Activated T-helper 1 cell treated with Interleukin-2 at 50 U/mL for 16 hours (primary cell): ENCODE results near the gene ZNF681.
A peak's percentile ranks its signal among the peaks of the same experiment; 100 is the strongest.
"Not testable (repeated sequence)": the region's sequence is repeated elsewhere in the genome, so short reads cannot be mapped to it uniquely, and the experiment has no call there.

Experiments used
- DNase-seq: peaks from one replicate; pipeline ENCODE4 v3.0.0-alpha.2; 2020; ENCODE audit warnings: low read depth

The ZNF681 gene

DNA sequence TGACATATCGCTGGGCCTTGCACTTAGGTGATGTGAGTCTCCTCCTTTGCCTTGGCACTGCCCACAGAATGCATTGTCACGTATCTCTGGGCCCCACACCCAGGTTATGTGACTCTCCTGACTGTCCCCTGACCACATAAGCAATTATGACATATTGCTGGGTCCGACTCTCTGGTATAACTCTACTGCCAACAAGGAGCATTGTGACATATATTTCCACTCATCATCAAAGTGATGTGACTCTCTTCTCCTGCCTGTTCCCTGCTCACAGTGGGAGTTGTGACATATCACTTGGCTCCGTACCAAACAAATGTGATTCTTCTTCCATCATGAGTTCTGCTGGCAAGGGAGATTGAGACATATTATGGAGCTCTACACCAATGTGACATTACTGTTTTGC lies 15.4 kb upstream of the ZNF681 start:
- DNase-seq = no peak

DNA sequence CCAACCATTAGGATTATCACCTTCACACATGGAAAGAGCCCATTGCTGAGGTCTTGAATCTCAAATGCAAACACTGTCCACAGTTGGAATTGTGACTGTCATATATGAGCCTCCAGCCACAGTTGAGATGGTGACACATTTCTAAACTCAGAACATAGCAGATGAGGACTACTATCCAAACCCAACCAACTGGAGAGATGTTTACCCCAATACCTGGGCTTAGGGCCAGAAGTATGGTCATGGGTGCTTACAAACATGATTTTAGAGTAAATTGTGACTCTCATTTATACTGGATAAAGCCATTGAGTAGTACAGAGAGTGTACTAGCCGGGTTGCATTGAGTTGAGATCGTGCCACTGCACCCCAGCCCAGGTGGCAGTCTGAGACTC lies 14.0 kb upstream of the ZNF681 start:
- DNase-seq = no peak

DNA sequence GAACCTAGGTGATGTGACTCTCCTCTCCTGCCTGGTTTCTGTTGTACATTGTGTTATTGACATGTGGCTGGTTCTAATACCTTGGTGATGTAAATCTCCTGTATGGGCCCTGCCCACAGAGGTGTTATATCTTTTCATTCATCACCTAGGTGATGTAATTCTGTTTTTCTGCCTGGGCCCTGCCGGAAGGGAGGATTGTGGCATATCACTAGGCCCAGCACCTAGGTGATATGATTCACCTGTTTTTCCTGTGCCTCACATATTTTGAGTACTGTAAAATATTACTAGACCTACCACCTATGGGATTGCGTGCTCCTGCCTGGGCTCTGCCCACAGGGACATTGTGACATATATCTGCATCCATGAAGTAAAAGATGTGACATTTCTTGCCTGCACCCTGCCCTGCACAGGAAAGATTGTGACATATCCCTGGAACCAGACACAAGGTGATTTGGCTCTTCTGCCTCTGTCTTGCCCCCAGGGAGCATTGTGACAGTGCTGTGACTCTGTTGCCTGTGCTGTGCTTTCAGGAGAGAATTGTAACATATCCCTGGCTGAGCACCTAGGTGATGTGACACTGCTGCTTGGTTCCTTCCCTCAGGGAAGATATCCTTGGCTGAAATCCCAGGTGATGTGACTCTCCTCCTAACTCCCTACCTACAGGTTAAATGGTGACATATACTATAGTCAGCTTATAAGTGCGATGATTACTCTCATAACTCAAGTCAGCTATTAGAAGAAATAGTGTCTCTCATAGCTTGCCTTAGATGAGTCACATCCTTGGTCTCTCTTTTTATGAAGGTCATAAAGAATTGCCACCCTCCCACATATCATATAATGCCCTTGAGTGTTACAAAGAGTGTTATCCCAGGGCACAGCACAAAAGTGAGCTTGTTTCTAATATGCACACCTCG lies 13.3 kb upstream of the ZNF681 start:
- no peak for DNase-seq

DNA sequence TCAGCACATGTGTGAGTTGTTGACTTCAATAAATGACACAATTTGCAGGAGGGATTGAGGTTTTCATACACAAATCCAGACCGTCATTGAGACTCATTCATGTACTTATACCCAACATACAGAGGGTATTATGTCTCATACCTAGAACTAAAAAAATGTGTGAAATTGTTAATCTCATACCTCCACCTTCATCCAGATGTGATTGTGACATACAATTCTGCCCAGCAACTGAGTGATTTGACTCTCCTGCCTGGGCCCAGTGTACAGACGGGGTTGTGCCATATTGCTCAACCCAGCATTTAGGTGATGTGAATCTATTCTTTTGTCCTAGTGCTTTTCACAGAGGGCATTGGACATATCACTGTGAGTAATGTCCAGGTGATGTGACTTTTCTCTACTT lies 12.6 kb upstream of the ZNF681 start:
- no peak for DNase-seq

DNA sequence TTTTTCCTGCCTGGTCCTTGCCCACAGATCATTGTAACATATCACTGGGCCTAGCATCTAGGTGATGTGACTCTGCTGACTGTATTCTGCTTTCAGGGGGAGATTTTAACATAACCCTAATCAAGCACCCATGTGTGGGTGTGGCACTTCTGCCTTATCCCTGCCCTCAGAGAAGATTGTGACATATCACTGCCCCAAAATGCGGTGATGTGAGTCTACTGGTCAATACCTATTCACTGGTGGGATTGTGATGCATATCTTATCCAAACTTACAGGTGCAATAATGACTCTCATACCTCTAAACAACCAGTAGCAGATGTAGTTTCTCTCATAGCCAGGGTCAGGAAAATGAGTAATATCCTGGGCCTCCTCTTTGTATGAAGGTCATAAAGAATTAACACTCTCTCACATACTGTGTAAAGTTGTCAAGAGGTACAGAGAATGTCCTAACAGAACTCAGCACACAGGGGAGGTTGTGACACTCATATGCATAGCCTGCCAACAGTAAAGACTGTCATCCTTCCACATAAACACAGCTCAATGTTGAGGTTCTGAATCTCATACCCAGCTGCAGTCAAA lies 12.1 kb upstream of the ZNF681 start:
- no peak for DNase-seq

DNA sequence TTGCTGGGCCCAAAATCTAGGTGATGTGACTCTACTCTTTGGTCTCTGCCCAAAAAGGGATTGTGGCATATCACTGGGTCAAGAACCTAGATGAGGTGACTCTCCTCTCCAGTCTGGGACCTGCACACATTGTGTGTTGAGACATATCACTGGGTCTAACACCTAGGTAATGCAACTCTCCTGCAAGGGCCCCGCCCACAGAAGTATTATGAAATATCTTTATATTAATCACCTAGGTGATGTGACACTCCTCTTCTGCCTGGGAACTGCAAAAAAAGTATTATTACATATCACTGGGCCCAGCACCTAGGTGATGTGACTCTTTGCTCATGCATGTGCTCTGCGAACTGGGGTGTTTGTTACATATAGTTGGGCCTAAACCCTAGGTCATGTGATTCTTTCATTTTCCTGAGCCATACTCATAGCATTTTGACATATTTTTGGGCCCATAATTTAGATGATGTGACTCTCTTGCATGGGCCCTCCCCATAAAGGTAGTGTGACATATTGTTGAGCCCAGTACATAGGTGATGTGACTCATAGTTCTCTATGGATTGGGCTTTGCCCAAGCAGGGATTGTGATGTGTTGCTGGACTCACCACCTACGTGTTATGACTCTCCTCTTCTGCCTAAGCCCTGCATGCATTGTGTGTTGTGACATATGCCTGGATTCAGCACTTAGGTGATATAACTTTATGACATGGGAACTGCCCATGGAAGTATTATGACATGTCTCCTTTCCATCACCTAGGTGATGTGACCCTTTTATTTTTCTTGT lies 11.2 kb upstream of the ZNF681 start:
- DNase-seq = no peak

DNA sequence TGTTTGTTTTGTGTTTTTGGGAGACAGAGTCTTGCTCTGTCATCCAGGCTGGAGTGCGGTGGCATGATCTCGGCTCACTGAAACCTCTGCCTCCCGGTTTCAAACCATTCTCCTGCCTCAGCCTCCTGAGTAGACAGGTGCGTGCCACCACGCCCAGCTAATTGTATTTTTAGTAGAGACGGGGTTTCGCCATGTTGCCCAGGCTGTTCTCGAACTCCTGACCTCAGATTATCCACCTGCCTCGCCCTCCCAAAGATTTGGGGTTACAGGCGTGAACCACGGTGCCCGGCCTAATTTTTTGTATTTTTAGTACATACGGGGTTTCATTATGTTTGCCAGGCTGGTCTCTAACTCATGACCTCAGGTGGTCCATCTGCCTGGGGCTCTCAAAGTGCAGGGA lies 8.3 kb upstream of the ZNF681 start:
- no peak for DNase-seq

DNA sequence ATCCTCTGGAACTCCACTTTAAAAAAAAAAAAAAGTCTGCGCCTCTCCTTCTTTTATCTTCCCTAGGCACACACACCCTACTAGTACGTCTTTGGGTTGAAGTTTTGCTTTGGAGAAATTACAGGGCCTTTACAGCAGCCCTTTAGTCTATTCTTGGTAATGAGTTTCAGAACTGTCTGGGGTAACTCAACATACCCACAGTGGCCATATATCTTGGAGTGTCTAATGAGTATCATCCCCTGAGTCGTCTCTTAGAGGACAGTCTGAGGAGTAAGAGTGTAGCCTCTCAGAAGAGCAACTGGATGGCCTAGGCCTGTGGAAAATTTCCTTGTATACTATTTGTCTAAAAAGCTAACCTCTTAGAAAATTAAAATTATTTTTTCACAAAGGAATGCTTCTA lies 6.1 kb upstream of the ZNF681 start:
- no peak for DNase-seq

DNA sequence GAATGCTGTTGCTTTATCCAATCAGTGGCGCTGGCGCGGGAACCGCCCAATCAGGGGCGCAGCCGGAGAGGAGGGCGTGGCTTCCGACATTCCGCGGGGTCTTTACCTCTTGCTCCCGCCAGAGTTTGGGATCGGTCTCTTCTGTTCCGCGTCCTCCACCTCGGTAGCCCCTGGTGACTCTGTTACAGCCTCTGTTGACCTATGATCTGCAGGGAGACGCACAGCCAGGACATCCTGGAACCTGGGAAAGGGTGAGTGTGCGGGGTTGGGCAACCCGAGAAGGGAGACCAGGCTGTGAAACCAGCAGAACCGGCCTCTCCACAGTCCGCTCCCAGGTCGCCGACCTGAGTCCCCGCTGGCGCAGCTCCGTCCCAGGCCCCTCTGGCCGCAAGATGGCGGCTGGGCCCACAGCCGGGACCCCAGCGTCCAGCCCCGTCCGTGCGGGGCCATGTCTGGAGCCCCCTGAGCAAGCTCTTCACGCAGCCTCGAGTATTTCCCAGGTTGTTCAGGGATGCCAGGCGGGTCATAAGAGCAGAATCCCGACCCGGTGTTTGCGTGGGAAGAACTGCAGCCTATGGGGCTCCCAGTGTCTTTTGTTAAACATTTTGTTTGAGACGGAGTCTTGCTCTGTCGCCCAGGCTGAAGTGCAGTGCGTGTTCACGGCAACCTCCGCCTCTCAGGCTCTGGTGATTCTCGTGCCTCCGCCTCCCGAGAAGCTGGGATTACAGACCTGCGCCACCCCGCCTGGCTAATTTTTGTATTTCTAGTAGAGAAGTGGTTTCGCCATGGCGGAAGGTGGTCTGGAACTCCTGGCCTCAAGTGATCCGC lies 4.4 kb upstream of the ZNF681 start:
- peak; percentile 73 for DNase-seq

DNA sequence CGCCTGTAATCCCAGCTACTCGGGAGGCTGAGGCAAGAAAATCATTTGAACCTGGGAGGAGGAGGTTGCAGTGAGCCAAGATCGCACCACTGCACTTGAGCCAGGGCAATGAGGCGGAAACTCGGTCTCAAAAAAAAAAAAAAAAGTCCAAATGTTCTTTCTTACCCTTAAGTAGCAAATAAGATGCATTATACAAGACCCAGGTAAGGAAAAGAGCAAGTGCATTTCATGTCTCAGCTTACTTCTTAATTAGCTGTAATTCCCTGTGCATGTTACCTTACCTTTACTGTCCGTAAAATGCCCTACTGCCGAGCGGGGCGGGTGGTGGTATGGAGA lies 3.8 kb upstream of the ZNF681 start:
- no peak for DNase-seq

DNA sequence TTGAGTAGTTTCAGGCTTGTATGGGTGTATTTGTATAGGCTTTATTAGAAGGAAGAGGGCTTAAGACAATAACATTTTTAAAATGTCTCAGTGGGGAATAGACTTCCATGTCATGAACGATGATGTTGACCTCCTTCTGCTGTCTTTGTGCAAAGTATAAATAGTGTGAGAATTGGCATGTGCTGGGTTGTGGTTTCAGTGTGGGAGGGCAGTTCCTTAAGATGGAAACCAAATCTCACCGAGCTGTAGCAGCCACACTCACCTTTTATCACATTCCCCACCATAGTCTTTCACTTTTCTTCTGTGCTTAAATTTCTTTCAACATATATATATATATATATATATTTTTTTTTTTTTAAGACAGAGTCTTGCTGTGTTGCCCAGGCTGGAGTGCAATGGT lies 1.6 kb upstream of the ZNF681 start:
- not testable (repeated sequence) for DNase-seq

DNA sequence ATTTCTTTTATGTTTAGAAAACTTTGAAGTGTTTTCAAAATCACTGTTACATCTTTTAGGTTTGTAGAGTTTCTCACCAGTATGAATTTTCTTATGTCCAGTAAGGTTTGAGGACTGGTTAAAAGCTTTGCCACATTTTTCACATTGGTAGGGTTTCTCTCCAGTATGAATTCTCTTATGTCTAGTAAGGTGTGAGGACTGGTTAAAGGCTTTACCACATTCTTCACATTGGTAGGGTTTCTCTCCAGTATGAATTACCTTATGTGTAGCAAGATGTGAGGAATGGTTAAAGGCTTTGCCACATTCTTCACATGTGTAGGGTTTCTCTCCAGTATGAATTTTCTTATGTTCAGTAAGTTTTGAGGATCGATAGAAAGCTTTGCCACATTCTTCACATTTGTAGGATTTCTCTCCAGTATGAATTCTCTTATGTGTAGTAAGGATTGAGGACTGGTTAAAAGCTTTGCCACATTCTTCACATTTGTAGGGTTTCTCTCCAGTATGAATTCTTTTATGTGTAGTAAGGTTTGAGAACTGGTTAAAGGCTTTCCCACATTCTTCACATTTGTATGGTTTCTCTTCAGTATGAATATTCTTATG lies 15.0 kb downstream of the ZNF681 start:
- not testable (repeated sequence) for DNase-seq

DNA sequence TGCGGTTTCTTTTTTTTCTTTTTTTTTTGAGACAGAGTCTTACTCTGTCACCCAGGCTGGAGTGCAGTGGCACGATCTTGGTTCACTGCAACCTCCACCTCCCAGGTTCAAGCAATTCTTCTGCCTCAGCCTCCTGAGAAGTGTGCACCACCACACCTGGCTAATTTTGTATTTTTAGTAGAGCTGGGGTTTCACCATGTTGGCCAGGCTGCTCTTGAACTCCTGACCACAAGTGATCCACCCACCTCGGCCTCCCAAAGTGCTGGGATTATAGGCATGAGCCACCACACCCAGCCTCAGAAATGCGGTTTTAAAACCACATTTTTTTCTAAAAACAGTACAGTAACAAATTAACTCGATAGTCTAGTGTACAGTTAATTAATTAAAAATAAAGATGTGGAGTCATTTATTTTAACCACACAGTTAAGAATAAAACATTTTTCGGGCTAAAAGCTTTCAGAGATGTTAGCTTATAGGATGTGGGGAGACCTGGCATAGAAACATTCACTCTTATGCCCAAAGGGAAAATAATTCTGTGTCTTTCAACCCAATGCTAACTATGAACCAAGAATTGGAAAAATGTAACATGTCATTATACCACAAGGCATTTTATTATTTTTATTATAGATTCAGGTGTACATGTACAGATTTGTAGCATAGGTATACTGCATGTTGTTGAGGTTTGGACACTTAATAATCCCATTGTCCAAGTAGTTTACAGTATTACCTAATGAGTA lies 27.8 kb downstream of the ZNF681 start:
- DNase-seq = not testable (repeated sequence)

DNA sequence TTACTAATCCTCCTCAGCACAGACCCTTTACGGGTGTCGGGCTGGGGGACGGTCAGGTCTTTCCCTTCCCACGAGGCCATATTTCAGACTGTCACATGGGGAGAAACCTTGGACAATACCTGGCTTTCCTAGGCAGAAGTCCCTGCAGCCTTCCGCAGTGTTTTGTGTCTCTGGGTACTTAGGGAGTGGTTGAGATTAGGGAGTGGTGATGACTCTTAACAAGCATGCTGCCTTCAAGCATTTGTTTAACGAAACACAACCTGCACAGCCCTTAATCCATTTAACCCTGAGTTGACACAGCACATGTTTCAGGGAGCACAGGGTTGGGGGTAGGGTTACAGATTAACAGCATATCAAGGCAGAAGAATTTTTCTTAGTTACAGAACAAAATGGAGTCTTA lies 34.5 kb downstream of the ZNF681 start:
- DNase-seq = not testable (repeated sequence)

DNA sequence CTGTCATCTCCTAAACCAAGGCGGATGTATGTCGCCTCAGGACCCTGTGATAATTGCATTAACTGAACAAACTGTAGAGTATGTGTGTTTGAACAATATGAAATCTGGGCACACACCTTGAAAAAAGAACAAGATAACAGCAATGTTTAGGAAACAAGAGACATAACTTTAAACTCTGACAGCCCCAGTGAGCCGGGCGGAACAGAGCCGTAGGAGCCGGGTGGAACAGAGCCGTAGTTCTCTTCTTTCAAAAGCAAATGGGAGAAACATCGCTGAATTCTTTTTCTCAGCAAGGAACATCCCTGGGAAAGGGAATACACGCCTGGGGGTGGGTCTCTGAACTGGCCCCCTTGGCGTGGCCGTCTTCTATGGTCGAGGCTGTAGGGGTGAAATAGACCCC lies 39.9 kb downstream of the ZNF681 start:
- DNase-seq = no peak

DNA sequence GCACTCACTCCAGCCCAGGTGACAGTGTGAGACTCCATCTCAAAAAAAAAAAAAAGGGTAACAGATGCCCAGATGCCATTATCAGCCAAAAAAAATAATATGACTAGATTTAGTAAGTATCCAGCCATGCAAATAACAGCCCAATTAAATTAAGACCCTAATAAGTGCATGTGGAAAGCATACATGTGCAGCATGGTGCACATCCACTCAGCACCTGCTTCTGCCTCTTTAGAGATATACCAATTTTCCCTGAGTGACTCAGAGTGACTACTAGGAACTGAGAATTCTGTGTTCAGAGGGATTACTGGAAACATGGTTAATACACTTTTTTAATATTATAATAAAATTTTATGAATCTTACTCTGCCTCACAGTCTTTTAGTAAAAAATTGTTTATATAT lies 41.9 kb downstream of the ZNF681 start:
- DNase-seq = no peak

DNA sequence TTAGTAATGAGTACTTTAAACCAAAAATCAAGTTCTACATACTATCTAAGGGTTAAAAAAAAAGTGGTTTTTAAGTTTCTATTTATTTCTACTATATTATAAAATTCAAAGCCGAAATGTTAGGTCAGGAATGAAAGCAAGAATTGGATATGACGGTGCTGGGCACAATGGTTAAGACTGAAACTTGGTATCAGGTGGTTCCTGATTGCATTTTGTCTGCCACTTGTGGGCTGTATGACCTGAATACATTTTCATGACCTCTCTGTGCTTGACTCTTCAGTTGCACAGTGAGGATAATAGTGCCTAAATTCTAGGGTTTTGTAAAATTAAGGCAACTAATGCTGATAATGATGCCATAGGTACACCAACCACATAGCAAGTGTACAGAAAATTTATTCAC lies 49.3 kb downstream of the ZNF681 start:
- no peak for DNase-seq

DNA sequence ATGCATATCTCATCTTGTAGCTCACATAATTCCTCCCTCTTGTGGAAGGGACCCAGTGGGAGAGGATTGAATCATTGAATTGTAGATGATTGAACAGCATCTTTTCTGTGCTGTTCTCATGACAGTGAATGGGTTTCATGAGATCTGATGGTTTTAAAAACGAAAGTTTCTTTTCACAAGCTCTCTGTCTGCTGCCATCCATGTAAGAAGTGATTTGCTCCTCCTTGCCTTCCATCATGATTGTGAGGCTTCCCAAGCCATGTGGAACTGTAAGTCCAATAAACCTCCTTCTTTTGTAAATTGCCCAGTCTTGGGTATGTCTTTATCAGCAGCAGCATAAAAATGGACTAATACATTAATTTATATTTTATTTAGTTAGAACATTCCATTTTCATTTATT lies 52.0 kb downstream of the ZNF681 start:
- DNase-seq = no peak

DNA sequence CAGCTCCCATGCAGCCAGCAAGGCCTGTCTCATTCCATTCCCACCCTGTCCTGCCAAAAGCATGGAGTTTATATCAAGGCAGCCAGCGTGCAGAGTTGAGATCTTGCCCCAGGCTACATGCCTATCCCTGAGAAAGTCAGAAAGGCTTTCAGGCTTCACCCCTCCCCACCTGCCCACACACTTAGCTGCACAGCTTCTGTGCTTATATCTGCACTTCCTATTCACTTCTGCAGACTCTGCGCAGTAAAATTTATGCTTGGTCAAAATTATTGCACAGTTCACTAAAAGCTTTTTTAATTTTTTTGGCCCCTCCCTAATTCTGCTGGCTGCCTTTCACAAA lies 59.2 kb downstream of the ZNF681 start:
- no peak for DNase-seq

DNA sequence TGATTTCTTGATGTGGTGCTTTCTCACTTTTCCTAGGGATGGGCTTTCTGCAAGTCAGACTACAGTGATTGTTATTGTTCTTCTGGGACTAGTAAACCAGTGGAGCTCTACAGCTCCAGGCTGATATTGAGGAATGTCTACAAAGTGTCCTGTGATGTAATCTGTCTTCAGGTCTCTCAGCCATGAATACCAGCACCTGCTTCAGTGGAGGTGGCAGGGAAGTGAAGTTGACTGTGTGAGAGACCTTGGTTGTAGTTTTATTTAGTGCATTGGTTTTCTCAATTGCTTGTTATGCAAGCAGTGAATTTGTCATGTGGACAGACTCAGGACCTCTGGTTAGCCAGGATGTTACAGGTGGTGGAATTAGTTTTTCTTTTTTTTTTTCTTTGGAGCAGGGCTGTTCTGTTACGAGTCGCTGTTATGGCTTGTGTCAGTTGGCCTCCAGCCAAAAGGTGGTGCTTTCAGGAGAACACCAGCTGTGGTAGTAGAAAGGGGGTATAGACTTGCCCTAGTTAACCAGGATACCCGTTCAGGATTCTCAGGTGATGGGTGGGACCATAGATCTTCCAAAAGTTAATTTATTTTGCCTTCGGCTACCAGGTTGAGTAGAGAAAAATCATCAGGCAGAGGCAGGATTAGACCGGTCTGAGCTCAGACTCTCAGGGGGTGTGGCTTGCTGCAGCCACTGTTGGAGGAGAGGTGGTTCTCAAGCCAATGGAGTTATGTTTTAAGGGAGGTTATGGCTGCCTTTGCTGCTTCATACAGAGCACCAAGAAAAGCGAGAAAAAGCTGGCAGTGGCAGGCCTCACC lies 59.8 kb downstream of the ZNF681 start:
- no peak for DNase-seq
